Measurements from ENCODE around the gene FOXQ1.

Gene FOXQ1

DNA sequence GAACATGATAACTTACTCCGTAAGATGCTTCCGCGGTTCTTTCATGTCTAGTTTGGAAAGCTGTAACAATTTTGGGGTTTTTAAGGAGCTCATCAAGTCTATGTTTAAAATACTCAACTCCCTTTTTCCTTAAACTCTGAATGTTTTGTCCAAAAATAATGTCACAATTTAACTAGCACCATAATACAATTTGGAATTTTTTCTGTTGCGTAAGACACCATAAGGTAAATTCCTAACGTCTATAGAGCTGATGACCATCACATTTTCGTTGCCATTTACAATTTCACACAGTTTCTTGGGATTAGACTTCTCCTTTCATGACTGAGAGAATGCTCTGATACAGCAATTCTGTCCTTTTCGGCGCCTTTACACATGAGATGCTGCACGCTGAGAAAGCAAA is 50.7 kb downstream of the FOXQ1 start:
- FAIRE-seq (no peak), DNase-seq (ENCODE audit: low spot score) (no peak)

DNA sequence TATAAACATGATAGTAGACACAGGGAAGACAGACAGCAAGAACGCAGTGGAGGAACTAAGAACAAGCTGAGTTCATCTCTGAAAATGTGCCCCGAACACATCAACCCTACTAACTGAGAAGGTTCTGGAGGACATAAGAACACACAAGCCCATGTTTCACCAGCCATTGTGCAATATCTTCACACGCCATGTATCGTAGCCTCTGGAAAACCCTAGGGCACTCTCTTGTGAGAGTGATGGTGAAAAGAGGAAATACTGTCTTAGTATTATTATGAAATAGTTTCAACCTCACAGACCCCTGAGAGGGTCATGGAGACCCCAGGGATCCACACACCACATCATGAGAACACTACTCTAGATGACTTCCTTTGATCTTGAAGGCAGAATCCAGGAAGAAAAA is 51.4 kb downstream of the FOXQ1 start:
- FAIRE-seq (no peak), DNase-seq (ENCODE audit: low spot score) (no peak)

DNA sequence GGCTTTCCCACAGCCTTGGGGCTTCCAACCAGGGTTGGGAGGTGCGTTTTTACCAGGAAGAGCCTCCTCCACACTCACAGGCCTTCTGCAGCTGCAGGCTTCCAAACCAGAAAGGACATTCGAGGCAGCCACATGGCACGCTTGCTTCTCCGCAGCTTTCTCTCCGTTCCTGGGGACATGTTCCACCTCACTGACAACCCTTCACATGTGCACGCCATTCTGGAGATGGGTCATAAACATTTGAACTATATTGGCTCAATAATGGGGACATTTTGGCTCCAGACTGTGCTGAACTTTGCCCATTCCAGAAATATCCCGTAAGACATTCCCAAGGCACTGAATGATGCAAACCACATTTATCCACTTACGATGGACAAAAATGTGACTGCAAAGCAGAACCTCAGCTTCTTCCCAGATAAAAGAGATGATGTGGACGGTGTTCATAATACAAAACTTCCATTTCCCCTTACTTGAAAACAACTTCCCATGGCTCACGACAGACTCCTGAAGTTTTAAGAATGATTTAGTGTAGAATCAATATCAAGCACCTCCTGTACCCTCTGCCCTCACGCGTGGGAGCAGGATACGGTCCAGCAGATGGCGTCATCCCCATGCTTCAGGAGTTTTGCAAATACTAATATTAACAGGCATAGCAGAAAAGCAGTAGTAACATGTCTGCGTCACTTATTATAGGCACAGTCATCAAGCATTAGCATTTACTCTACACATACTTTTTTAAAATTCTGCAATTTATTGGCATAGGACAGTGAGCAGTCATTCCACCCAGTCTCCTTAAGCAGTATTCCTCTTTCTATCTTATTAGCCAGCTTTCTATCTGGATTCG is 52.1 kb downstream of the FOXQ1 start:
- FAIRE-seq (no peak), DNase-seq (ENCODE audit: low spot score) (no peak)
